ENCODE data around the gene SAMHD1.
"Not testable (repeated sequence)": the region's sequence is repeated elsewhere in the genome, so short reads cannot be mapped to it uniquely, and the experiment has no call there.

The SAMHD1 gene

DNA sequence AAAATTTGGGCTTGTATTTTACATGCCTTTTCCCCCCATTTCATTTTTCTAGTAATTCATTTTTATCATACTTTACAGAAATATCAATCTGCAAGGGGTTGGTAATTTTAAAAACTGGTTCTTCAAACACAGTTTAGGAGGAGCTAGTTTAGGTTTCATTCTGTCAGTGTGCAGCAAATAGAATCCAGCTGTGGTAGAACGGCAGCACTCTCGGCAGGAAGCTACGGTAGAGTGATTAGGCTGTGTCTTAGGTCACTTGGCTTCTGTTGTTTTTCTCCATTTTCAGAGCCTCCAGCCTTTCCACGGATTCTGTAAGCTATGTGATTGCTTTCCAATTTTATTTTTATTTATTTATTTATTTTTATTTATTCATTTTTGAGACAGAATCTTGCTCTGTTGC lies 42.9 kb downstream of the SAMHD1 start:
- TF ChIP-seq Cebpa-rat (IDR thresholded peaks at IDR 0.05), result no peak
- H3K4me1 ChIP-seq, result peaks cover 0 to 29% (median 19%) of the 10 kb centered on the region in 10 experiments; a peak in 16 of 20 replicates
- H3K4me3 ChIP-seq, result no peak overlapping the region
- H3K4me2 ChIP-seq, result peak overlapping the region in 8 of 11 experiments; percentile 48 to 73 (median 62); a peak in 17 of 22 replicates
- peak overlapping the region in 2 of 11 experiments; percentile 11 to 32; a peak in 3 of 22 replicates for H3K9ac ChIP-seq
- H3K27ac ChIP-seq, result peak overlapping the region in 7 of 11 experiments; percentile 26 to 68 (median 54); a peak in 13 of 22 replicates
- no peaks in the 10 kb centered on the region for H3K9me3 ChIP-seq (replicated peaks in 1 of 11)
- H4K20me1 ChIP-seq, result peaks cover 0 to 36% (median 0%) of the 10 kb centered on the region in 11 experiments; a peak in 3 of 22 replicates
- no peaks in the 10 kb centered on the region for H3K27me3 ChIP-seq
- H3K36me3 ChIP-seq, result peaks cover 0 to 100% (median 0%) of the 10 kb centered on the region in 11 experiments; a peak in 6 of 22 replicates

DNA sequence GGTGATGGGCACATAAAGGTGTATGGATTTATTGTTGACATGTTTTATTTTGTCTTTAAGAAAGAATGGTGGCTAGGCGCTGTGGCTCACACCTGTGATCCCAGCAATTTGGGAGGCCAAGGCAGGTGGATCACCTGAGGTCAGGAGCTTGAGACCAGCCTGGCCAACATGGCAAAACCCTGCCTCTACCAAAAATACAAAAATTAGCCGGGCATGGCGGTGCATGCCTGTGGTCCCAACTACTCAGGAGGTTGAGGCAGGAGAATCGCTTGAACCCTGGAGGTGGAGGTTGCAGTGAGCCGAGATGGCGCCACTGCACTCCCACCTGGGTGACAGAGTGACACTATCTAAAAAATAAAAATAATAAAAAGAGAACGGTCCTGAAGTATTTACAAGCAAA lies 45.4 kb downstream of the SAMHD1 start:
- not testable (repeated sequence) for H3K27me3 ChIP-seq; H3K9me3 ChIP-seq (replicated peaks in 1 of 11); H3K9ac ChIP-seq; H3K27ac ChIP-seq; H3K4me3 ChIP-seq; H3K4me2 ChIP-seq
- H3K36me3 ChIP-seq, result peaks cover 0 to 100% (median 0%) of the 10 kb centered on the region in 11 experiments; a peak in 6 of 22 replicates
- peaks cover 0 to 29% (median 19%) of the 10 kb centered on the region in 10 experiments; a peak in 16 of 20 replicates for H3K4me1 ChIP-seq
- peaks cover 0 to 36% (median 0%) of the 10 kb centered on the region in 11 experiments; a peak in 3 of 22 replicates for H4K20me1 ChIP-seq

DNA sequence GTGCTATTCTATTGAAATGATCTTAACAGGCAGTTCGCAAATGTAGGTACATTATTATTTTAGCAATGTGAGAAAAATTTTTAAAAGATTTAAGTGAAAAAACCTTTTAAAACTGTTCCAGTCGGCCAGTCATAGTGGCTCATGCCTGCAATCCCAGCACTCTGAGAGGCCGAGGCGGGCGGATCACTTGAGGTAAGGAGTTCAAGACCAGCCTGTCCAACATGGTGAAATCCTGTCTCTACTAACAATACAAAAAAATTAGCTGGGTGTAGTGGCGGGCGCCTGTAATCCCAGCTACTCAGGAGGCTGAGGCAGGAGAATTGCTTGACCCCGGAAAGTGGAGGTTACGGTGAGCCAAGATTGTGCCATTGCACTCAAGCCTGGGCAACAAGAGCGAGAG lies 45.9 kb downstream of the SAMHD1 start:
- not testable (repeated sequence) for H3K9me3 ChIP-seq (replicated peaks in 1 of 11); H3K4me2 ChIP-seq

DNA sequence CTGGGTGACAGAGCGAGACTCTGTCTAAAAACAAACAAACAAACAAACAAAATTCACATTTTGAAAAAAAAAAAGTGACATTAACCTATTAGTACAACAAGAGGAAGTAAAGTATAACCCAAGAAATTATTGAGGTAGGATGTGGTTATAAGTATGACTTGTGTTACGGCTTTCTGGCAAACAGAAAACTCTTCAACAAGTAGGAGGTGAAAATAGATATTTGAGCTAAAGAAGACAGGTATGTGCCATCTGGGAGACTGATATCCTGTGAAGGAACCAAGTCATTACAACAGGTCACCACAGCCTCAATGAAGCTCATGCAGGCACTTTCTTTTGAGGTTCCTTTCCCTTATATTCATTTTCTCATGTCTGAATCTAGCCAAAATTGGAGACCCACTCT lies 46.8 kb downstream of the SAMHD1 start:
- no peak overlapping the region for H3K4me3 ChIP-seq
- H3K27ac ChIP-seq, result no peak overlapping the region
- no peak for TF ChIP-seq Cebpa-rat (IDR thresholded peaks at IDR 0.05)
- peaks cover 0 to 100% (median 0%) of the 10 kb centered on the region in 11 experiments; a peak in 6 of 22 replicates for H3K36me3 ChIP-seq
- no peak overlapping the region; a peak in 1 of 22 replicates for H3K4me2 ChIP-seq
- H4K20me1 ChIP-seq, result peaks cover 0 to 39% (median 0%) of the 10 kb centered on the region in 11 experiments; a peak in 1 of 22 replicates
- peaks cover 0 to 29% (median 19%) of the 10 kb centered on the region in 10 experiments; a peak in 16 of 20 replicates for H3K4me1 ChIP-seq
- H3K9me3 ChIP-seq (replicated peaks in 1 of 11), result no peaks in the 10 kb centered on the region
- H3K9ac ChIP-seq, result no peak overlapping the region
- no peaks in the 10 kb centered on the region for H3K27me3 ChIP-seq

More for the DNA sequence above, 45.9 kb downstream of the SAMHD1 start:
- peaks cover 0 to 36% (median 0%) of the 10 kb centered on the region in 11 experiments; a peak in 1 of 22 replicates for H4K20me1 ChIP-seq
- not testable (repeated sequence) for H3K27ac ChIP-seq, H3K9ac ChIP-seq, H3K4me3 ChIP-seq, H3K27me3 ChIP-seq
- H3K4me1 ChIP-seq, result peaks cover 0 to 29% (median 19%) of the 10 kb centered on the region in 10 experiments; a peak in 16 of 20 replicates
- peaks cover 0 to 100% (median 0%) of the 10 kb centered on the region in 11 experiments; a peak in 6 of 22 replicates for H3K36me3 ChIP-seq

DNA sequence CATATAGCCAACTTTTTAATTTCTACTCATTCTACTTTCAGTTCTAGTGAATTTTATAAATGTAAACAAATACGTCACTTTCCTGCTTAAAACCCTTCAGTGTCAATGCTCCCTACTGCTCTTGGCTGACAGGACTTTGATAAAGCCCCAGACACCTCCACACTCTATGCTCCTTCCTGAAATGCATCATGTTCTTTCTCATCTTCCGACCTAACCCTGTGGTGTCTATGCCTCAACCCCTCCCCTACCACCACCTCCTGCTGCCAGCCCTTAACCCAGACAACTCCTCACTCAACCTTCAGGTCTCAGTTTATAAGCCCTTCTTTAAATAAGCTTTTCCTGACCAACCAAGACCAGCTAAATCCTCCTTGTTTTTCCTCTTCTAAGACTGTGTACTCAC lies 56.5 kb downstream of the SAMHD1 start:
- TF ChIP-seq Cebpa-rat (IDR thresholded peaks at IDR 0.05), result no peak

DNA sequence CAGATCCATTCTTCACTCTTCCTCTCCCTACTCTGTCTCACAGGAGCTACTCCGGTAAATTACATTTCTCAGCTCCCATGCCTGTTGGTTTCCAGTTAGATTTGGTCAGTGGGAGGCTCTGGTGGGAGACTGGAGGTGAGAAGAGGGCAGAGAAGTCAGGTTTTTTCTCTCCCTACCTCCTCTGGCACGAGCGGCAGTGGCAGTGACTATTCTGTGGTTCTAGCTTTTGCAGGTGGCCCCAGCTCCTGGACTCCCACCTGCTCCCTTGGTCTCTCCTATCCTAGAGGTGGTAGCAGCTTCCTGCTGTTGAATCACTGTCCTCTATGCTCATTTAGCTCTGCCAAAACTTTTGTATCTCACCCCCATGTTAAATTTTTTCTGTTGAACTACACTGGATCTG lies 57.7 kb downstream of the SAMHD1 start:
- H3K4me3 ChIP-seq, result no peak overlapping the region
- H3K27ac ChIP-seq, result no peak overlapping the region
- H3K9ac ChIP-seq, result no peak overlapping the region
- H3K36me3 ChIP-seq, result peaks cover 0 to 98% (median 0%) of the 10 kb centered on the region in 11 experiments; a peak in 6 of 22 replicates
- H3K27me3 ChIP-seq, result no peaks in the 10 kb centered on the region
- peaks cover 0 to 10% (median 6%) of the 10 kb centered on the region in 10 experiments; a peak in 5 of 20 replicates for H3K4me1 ChIP-seq
- H3K9me3 ChIP-seq (replicated peaks in 1 of 11), result no peaks in the 10 kb centered on the region
- H3K4me2 ChIP-seq, result no peak overlapping the region
- H4K20me1 ChIP-seq, result peaks cover 0 to 85% (median 0%) of the 10 kb centered on the region in 11 experiments; a peak in 5 of 22 replicates
- no peak for TF ChIP-seq Cebpa-rat (IDR thresholded peaks at IDR 0.05)

More for the DNA sequence above, 56.5 kb downstream of the SAMHD1 start:
- Histone ChIP-seq H3K4me3 (no peak overlapping the region), H3K27ac (no peak overlapping the region), H3K4me2 (no peak overlapping the region), H3K27me3 (no peaks in the 10 kb centered on the region), H3K9me3 (replicated peaks in 1 of 11) (no peaks in the 10 kb centered on the region), H4K20me1 (peaks cover 0 to 86% (median 0%) of the 10 kb centered on the region in 11 experiments; a peak in 5 of 22 replicates), H3K9ac (no peak overlapping the region), H3K4me1 (peaks cover 0 to 6% (median 5%) of the 10 kb centered on the region in 10 experiments; a peak in 5 of 20 replicates), H3K36me3 (peaks cover 0 to 99% (median 0%) of the 10 kb centered on the region in 11 experiments; a peak in 6 of 22 replicates)

DNA sequence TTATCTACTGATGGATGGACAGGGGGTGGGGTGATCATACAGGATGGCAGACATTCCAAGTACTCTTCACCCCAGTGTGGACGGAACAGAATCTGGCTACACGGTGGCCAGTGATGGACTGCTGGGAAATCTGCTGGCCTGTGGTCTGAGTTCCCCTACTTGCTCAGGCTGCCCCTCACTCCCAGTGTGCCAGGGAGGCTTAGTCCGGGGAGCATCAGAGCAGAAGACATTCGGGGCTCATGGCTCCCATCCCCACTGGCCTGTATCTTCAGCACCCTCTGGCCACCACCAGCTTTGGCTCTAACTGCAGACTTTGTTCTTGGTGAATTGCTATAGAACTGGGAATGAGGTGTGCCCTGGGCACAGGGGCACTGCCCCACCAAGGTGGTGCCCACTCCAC lies 60.3 kb downstream of the SAMHD1 start:
- H3K4me3 ChIP-seq, result no peak overlapping the region
- no peaks in the 10 kb centered on the region for H3K9me3 ChIP-seq (replicated peaks in 1 of 11)
- H3K27me3 ChIP-seq, result no peaks in the 10 kb centered on the region
- H3K4me2 ChIP-seq, result no peak overlapping the region
- H4K20me1 ChIP-seq, result peaks cover 0 to 68% (median 0%) of the 10 kb centered on the region in 11 experiments; a peak in 5 of 22 replicates
- peaks cover 8 to 19% (median 13%) of the 10 kb centered on the region in 10 experiments; a peak in 16 of 20 replicates for H3K4me1 ChIP-seq
- H3K36me3 ChIP-seq, result peaks cover 0 to 73% (median 0%) of the 10 kb centered on the region in 11 experiments; a peak in 6 of 22 replicates
- TF ChIP-seq Cebpa-rat (IDR thresholded peaks at IDR 0.05), result no peak
- no peak overlapping the region for H3K9ac ChIP-seq
- no peak overlapping the region for H3K27ac ChIP-seq

DNA sequence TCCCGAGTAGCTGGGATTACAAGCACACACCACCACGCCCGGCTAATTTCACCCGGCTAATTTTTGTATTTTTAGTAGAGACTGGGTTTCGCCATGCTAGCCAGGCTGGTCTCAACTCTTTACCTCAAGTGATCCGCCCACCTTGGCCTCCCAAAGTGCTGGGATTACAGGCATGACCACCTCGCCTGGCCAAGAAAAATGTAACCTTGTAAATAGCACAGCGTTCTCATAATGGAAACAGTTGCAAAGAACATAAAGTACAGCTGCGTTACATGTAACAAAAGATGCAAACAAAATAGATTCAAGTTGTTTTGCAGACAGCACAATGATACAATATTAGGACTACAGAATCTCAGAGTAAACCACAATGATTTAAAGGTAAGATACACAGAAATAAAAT lies 60.9 kb downstream of the SAMHD1 start:
- no peaks in the 10 kb centered on the region for H3K9me3 ChIP-seq (replicated peaks in 1 of 11)
- peaks cover 0 to 63% (median 0%) of the 10 kb centered on the region in 11 experiments; a peak in 4 of 22 replicates for H4K20me1 ChIP-seq
- peaks cover 0 to 66% (median 0%) of the 10 kb centered on the region in 11 experiments; a peak in 6 of 22 replicates for H3K36me3 ChIP-seq
- H3K27ac ChIP-seq, result no peak overlapping the region
- H3K27me3 ChIP-seq, result no peaks in the 10 kb centered on the region
- H3K4me2 ChIP-seq, result peak overlapping the region in 4 of 11 experiments; percentile 1 to 28 (median 5); a peak in 2 of 22 replicates
- no peak for TF ChIP-seq Cebpa-rat (IDR thresholded peaks at IDR 0.05)
- H3K4me1 ChIP-seq, result peaks cover 8 to 19% (median 13%) of the 10 kb centered on the region in 10 experiments; a peak in 16 of 20 replicates
- no peak overlapping the region for H3K9ac ChIP-seq
- H3K4me3 ChIP-seq, result no peak overlapping the region

DNA sequence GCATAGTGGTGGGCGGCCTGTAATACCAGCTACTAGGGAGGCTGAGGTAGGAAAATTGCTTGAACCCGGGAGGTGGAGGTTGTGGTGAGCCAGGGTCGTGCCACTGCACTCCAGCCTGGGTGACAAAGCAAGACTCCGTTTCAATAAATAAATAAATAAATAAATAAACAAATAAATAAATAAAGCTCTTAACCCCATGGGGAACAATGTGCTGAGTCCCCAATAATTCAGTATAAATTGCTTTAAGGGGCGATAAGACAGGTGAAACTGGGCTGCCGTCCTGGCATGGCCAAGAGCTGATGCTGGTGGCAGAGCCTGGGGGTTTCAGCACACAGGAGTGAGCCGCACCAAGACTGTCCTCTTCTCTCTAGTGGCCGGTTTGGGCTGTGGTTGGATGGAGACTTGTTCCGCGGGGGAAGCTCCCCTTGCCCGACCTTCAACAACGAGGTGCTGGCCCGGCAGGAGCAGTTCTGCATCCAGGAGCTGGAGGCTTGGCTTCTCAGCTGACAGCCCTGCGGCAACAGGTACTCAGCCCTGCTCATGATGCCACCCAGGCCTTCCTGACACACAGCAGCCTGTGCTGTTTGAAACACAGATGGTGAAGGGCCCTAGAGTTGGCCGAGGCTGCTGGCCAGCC lies 62.5 kb downstream of the SAMHD1 start:
- no peak overlapping the region for H3K4me2 ChIP-seq
- no peak for TF ChIP-seq Cebpa-rat (IDR thresholded peaks at IDR 0.05)
- peaks cover 0 to 47% (median 0%) of the 10 kb centered on the region in 11 experiments; a peak in 4 of 22 replicates for H4K20me1 ChIP-seq
- H3K4me3 ChIP-seq, result no peak overlapping the region
- H3K9ac ChIP-seq, result peak overlapping the region in 1 of 11 experiments; percentile 18; a peak in 1 of 22 replicates
- peaks cover 0 to 50% (median 0%) of the 10 kb centered on the region in 11 experiments; a peak in 6 of 22 replicates for H3K36me3 ChIP-seq
- H3K27ac ChIP-seq, result no peak overlapping the region
- H3K4me1 ChIP-seq, result peaks cover 8 to 20% (median 14%) of the 10 kb centered on the region in 10 experiments; a peak in 18 of 20 replicates
- H3K9me3 ChIP-seq (replicated peaks in 1 of 11), result no peaks in the 10 kb centered on the region
- H3K27me3 ChIP-seq, result no peaks in the 10 kb centered on the region
